ENCODE results near the gene DEFB118. TPM values are rescaled to one million over a fixed set of nuclear protein-coding genes. Genes with fewer than 3 reads are reported as not detected.

DEFB118 gene
- total and polyA plus RNA-seq, 9 of the 15 experiments (the other 6 are each of a cell fraction or from before 2014, with no cell fraction given): not detected

- WGBS (ENCODE audit: insufficient coverage, low coverage, missing lambda C conversion rate): 0% methylated on average over 1 of the region's 1 CpG
- Histone ChIP-seq H3K27ac (ENCODE audit: extremely low read depth, low read depth, low read length) (no peak overlapping the region), H4K20me1 (replicated peaks; ENCODE audit: control insufficient read depth, insufficient read depth, low read length) (no peaks in the 10 kb centered on the region), H3K79me2 (ENCODE audit: control insufficient read depth, insufficient read depth, low read length) (no peaks in the 10 kb centered on the region), H3K9me3 (replicated peaks; ENCODE audit: control insufficient read depth, insufficient read depth, low read depth, low read length) (no peaks in the 10 kb centered on the region), H3K4me2 (ENCODE audit: insufficient read depth, low read length) (no peak overlapping the region), H3K4me1 (replicated peaks in 1 of 2; ENCODE audit: control insufficient read depth in 2 of 2, insufficient read depth in 2 of 2, low read length in 2 of 2) (no peaks in the 10 kb centered on the region), H3K27me3 (ENCODE audit: control insufficient read depth in 2 of 2, insufficient read depth in 2 of 2, low read length in 2 of 2) (no peaks in the 10 kb centered on the region; a peak in 1 of 5 replicates), H3K4me3 (no peak overlapping the region), H2AFZ (ENCODE audit: low read depth, low read length) (no peak overlapping the region), H3K9me1 (ENCODE audit: control insufficient read depth, insufficient read depth, low read length) (no peaks in the 10 kb centered on the region), H3K36me3 (ENCODE audit: control insufficient read depth, insufficient read depth, low read length) (no peaks in the 10 kb centered on the region), H3K9ac (ENCODE audit: insufficient read depth in 1 of 2, low read depth in 2 of 2, low read length in 2 of 2) (no peak overlapping the region)
- ATAC-seq: no peak
- no TSS peak for BruUV-seq (replicated peaks)
- ChIA-PET POLR2A (no interaction called here), CTCF (ENCODE audit: low intra/inter-chr PET ratio) (no interaction called here)
- TF ChIP-seq DEAF1 (CRISPR knock-in tag; IDR thresholded peaks at IDR 0.05): no peak
- TF ChIP-seq ZNF146 (CRISPR knock-in tag; IDR thresholded peaks at IDR 0.05; ENCODE audit: unreplicated experiment): peak; percentile 72
- no peak for TF ChIP-seq SMARCE1 (IDR thresholded peaks at IDR 0.05)
- no peak for DNase-seq (ENCODE audit: extremely low read depth in 1 of 4, low spot score in 3 of 4)
- intact Hi-C loops (cut with micrococcal nuclease) (loop anchor here (5.0 kb wide), 1 partner anchor 92 kb away; no protein-coding TSS in a partner anchor), in situ Hi-C loops (cut with MboI) (no loop called here)
- FAIRE-seq: no peak
Observed at GRCh38 chr20:31410011-31410410, 41.6 kb downstream of the DEFB118 start.

DNA sequence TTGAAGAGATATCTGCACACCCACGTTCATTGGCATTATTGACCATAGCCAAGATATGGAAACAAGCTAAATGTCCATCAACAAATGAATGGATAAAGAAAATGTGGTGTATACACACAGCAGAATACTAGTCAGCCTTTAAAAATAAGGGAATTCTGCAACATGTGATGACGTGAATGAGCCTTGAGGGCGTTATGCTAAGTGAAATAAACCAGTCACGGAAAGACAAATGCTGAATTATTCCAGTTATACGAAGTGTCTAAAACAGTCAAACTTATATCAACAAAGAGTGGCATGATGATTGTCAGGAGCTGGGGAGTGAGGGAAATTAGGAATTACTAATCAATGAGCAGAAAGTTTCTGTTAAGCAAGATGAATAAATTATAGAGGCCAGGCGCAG is 46.0 kb downstream of the DEFB118 start:
- Histone ChIP-seq H3K9me3 (replicated peaks; ENCODE audit: control insufficient read depth, insufficient read depth, low read depth, low read length) (no peaks in the 10 kb centered on the region), H3K4me2 (ENCODE audit: insufficient read depth, low read length) (no peak overlapping the region), H3K27me3 (ENCODE audit: control insufficient read depth in 2 of 2, insufficient read depth in 2 of 2, low read length in 2 of 2) (no peaks in the 10 kb centered on the region; a peak in 1 of 5 replicates), H4K20me1 (replicated peaks; ENCODE audit: control insufficient read depth, insufficient read depth, low read length) (no peaks in the 10 kb centered on the region), H3K9ac (ENCODE audit: insufficient read depth in 1 of 2, low read depth in 2 of 2, low read length in 2 of 2) (no peak overlapping the region), H3K36me3 (ENCODE audit: control insufficient read depth, insufficient read depth, low read length) (no peaks in the 10 kb centered on the region), H2AFZ (ENCODE audit: low read depth, low read length) (no peak overlapping the region), H3K4me3 (no peak overlapping the region), H3K4me1 (replicated peaks in 1 of 2; ENCODE audit: control insufficient read depth in 2 of 2, insufficient read depth in 2 of 2, low read length in 2 of 2) (no peaks in the 10 kb centered on the region), H3K79me2 (ENCODE audit: control insufficient read depth, insufficient read depth, low read length) (no peaks in the 10 kb centered on the region), H3K27ac (ENCODE audit: extremely low read depth, low read depth, low read length) (no peak overlapping the region), H3K9me1 (ENCODE audit: control insufficient read depth, insufficient read depth, low read length) (no peaks in the 10 kb centered on the region)
- ATAC-seq (no peak), FAIRE-seq (no peak), DNase-seq (ENCODE audit: extremely low read depth in 1 of 4, low spot score in 3 of 4) (no peak)
- ChIA-PET CTCF (ENCODE audit: low intra/inter-chr PET ratio) (no interaction called here), POLR2A (interaction anchor here (0.9 kb wide), 1 partner anchor 10 kb away, joined by 3 read pairs; no protein-coding TSS in a partner anchor)
- in situ Hi-C loops (cut with MboI): no loop called here
- TF ChIP-seq ZNF639 (CRISPR knock-in tag; conservative IDR thresholded peaks at IDR 0.05 in 1 of 2, IDR thresholded peaks at IDR 0.05 in 1 of 2): no peak
- TF ChIP-seq ZFP36 (IDR thresholded peaks at IDR 0.05; ENCODE audit: low read depth, low read length, partially characterized antibody): no peak
- BruUV-seq (replicated peaks): no TSS peak
- intact Hi-C loops (cut with micrococcal nuclease): loop anchor here (5.0 kb wide), 1 partner anchor 88 kb away; no protein-coding TSS in a partner anchor
- 2% methylated on average over 6 of the region's 6 CpGs for WGBS (ENCODE audit: insufficient coverage, low coverage, missing lambda C conversion rate)

All from K562 (cell line).